NCI-H2081 (cell line): ENCODE data around the gene SEMA4D.

Experiments used
- DNase-seq, 2 experiments: peaks; one replicate each; lab custom pipeline; 2025; lab: John Stamatoyannopoulos, UW

Gene SEMA4D

GRCh38 chr9:89315482-89315881 is 182.4 kb downstream of the SEMA4D start:
- DNase-seq: no peak

- DNase-seq: no peak
Observed at GRCh38 chr9:89314955-89315354, 183.0 kb downstream of the SEMA4D start.

- no peak for DNase-seq
Observed at GRCh38 chr9:89313842-89314241, 184.1 kb downstream of the SEMA4D start.

GRCh38 chr9:89312222-89312571 is 185.7 kb downstream of the SEMA4D start:
- peak in 1 of 2 experiments; percentile 10 for DNase-seq

- no peak for DNase-seq
Observed at GRCh38 chr9:89311346-89312221, 186.3 kb downstream of the SEMA4D start.
